Left ventricle myocardium superior (tissue), 1 donor: ENCODE measurements around the gene FGF21. TPM values are rescaled to one million over a fixed set of nuclear protein-coding genes. Genes with fewer than 3 reads are reported as not detected.

Experiments used
- ATAC-seq: fragments of 200-7000 bp; cut with Tn5 transposase; one replicate; pipeline ENCODE4 v1.9.1; 2020; ENCODE audit warnings: mild to moderate bottlenecking, moderate library complexity
- DNase-seq: peaks from one replicate; pipeline ENCODE4 v3.0.0-alpha.2; 2020
- intact Hi-C: fragments of 100-400 bp; cut with micrococcal nuclease; formaldehyde crosslinking; loops from one replicate; pipeline ENCODE4 v1.11.0; 2022
- total RNA-seq: library from RNA; stranded (reverse); fragmentation: NEBNext Ultra II Directional; extraction: Animal tissue kit (Norgen Biotek cat#: 25700); gene quantifications from one replicate; pipeline ENCODE4 v1.2.1, GENCODE V29; 2021
- donor health status: DM: no; HTN: yes; CAD: no; lungs with severe emphysema.

The FGF21 gene
- total RNA-seq, 1 donor from 2014 or later = not detected

- DNase-seq (no peak), ATAC-seq (no peak)
- intact Hi-C loops = no loop called here
These were observed 49.2 kb downstream of the FGF21 start for GRCh38 chr19:48804496-48804895.

DNA sequence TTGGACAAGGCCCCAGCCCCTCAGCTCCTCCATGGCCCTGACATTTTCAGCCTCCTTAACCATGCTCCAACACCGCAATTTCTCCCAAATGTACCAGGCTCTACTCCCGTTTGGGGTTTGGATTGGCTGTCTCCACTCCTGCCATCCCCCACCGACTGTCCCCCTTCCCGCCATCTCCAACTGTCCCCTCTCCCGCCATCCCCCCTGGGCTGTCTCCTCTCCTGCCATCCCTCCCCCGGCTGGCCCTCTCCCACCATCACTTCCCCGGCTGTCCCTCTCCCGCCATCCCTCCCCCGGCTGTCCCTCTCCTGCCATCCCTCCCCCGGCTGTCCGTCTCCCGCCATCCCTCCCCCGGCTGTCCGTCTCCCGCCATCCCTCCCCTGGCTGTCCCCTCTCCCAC, 50.1 kb downstream of the FGF21 start:
- DNase-seq = no peak
- intact Hi-C loops = no loop called here
- no peak for ATAC-seq

DNA sequence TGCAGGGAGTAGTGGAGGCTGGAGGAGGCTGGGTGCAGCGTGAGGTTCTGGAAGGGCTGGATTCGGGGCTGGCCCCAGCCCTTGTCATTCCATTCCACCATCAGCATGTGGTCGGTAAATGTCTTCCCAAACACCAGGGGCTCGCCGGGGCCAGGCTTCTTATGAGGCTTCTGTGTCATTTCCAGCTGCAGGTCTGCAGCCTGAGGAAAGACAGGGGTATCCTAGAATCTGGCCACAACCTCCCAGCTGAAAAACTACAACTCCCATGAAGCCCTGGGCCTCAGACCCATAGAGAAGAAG, 51.1 kb downstream of the FGF21 start:
- DNase-seq (no peak), ATAC-seq (no peak)
- intact Hi-C loops = no loop called here

DNA sequence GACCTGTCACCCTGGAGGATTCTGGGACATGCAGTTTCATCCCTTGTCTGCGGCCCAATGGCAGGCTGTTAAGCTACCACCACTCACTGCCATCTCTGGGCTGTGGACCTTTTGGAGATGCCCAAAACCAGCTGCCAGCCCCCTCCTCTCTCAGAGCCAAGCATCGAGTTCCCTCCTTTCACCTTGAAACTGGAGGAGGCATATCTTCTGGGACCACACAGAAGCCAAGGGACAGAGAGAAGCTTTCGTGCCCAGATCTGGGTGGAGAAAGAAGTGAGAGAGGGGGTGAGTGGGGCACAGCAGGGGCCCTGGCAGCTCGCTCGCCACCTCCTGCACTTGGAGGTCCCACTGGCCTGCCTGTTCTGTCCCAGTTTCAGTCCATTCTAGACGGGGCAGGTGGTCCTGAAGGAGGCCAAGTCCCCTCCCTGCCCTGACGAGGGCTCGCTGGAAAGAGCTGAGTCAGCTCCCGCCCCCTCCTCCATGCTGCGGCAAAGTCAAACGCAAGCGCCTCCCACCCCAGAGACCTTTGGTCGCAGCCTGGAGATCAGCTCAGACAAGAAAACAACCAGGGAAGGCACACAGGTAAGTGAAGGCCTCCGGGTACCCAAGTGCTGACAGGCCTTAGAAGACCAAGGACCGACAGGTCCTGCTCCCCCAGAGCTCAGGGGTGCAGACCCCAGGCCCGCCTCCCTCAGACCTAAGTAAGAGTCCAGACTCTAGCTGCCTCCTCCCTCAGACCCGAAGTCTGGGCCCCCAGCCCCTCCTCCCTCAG, 51.7 kb downstream of the FGF21 start:
- ATAC-seq = no peak
- intact Hi-C loops = no loop called here
- DNase-seq = no peak

DNA sequence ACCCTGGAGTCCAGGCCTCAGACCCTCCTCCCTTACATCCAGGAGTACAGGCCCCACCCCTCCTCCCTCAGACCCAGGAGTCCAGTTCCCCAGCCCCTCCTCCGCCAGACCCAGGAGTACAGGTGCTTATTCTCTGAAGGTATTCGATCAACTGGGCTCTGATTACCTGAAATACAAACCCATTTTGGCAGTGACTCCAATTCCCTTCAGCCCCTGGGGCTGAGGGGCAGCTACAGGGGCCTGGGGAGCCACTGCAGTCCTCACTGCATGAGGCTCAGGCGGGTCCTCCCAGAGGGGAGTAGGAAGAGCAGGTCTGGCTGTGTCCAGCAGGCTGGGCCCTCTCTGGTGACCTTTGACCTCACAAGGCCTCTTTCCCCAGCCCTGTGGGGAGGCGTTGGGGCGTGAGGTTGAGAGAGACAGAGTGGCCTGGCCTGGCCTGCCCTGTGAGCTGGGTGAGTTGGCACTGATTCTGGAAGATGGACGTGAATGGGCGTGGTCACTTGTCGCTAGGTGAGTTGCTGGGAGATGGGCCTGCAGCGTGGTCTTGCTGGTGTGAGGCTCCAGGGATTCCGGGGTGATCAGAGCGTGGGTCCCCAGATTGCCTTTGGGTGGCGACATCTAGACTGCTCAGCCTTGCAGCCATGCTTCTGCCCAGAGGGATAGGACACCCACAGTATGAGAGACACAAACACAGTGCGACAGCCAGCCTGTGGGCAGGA, 52.4 kb downstream of the FGF21 start:
- intact Hi-C loops = no loop called here
- ATAC-seq = no peak
- DNase-seq = no peak

Other genes with a start within 250 kb of the FGF21 start
- 1.4 TPM for gene LMTK3, start 243.7 kb upstream of the FGF21 start, total RNA-seq
- 0.35 TPM for gene SULT2B1, start 203.4 kb upstream of the FGF21 start, total RNA-seq
- gene SPACA4, start 148.8 kb upstream of the FGF21 start, total RNA-seq = not detected
- not detected for gene FAM83E, start 140.4 kb upstream of the FGF21 start, total RNA-seq
- 554 TPM for gene RPL18, start 136.3 kb upstream of the FGF21 start, total RNA-seq
- gene SPHK2, start 136.0 kb upstream of the FGF21 start, total RNA-seq = 7.2 TPM
- 22.8 TPM for gene DBP, start 118.1 kb upstream of the FGF21 start, total RNA-seq
- gene CA11, start 109.3 kb upstream of the FGF21 start, total RNA-seq = 6.3 TPM
- not detected for gene NTN5, start 82.5 kb upstream of the FGF21 start, total RNA-seq
- not detected for gene FUT2, start 59.6 kb upstream of the FGF21 start, total RNA-seq
- 3.0 TPM for gene MAMSTR, start 35.8 kb upstream of the FGF21 start, total RNA-seq
- gene RASIP1, start 14.9 kb upstream of the FGF21 start, total RNA-seq = 13.7 TPM
- gene IZUMO1, start 8.6 kb upstream of the FGF21 start, total RNA-seq = 1.0 TPM
- gene FUT1, start 2.9 kb upstream of the FGF21 start, total RNA-seq = 1.6 TPM
- 64.6 TPM for gene BCAT2, start 55.5 kb downstream of the FGF21 start, total RNA-seq
- 1.2 TPM for gene HSD17B14, start 81.0 kb downstream of the FGF21 start, total RNA-seq
- gene PLEKHA4, start 113.1 kb downstream of the FGF21 start, total RNA-seq = 22.2 TPM
- gene PPP1R15A, start 116.9 kb downstream of the FGF21 start, total RNA-seq = 63.0 TPM
- not detected for gene TULP2, start 143.2 kb downstream of the FGF21 start, total RNA-seq
- gene NUCB1, start 144.8 kb downstream of the FGF21 start, total RNA-seq = 265 TPM
- gene DHDH, start 178.2 kb downstream of the FGF21 start, total RNA-seq = not detected
- gene BAX, start 199.4 kb downstream of the FGF21 start, total RNA-seq = 22.0 TPM
- gene FTL, start 209.8 kb downstream of the FGF21 start, total RNA-seq = 684 TPM
- 103 TPM for gene GYS1, start 237.8 kb downstream of the FGF21 start, total RNA-seq
- gene RUVBL2, start 238.4 kb downstream of the FGF21 start, total RNA-seq = 44.4 TPM